A549 treated with ZK216348 at 1 μM for 4 hours (cell line): ENCODE measurements around the gene SERPIND1. TPM values are rescaled to one million over a fixed set of nuclear protein-coding genes. Genes with fewer than 3 reads are reported as not detected.

Source experiments
- total RNA-seq: library from RNA; stranded (reverse); fragments of 200-300 nt; extraction: Qiagen RNA extraction; gene quantifications from 5 replicates; pipeline ENCODE4 v1.2.3, GENCODE V29; 2022; ENCODE audit warnings: low read depth

The SERPIND1 gene
- total RNA-seq: not detected in 5 replicates

GRCh38 chr22:20773793-20774212, at the start of gene SERPIND1:
Gene SERPIND1, plus strand, starts transcription at chr22:20774113. Its CDS starts 5,200 bp downstream, at chr22:20779313.

Other genes starting within 250 kb of the SERPIND1 start
- 14.1 to 21.9 TPM (median 21.2 TPM) in 5 replicates for gene PI4KA, start 84.7 kb downstream of the SERPIND1 start, total RNA-seq
- gene SNAP29, start 84.9 kb downstream of the SERPIND1 start, total RNA-seq: 17.0 to 18.8 TPM (median 18.4 TPM) in 5 replicates
- 20.7 to 24.6 TPM (median 22.5 TPM) in 5 replicates for gene CRKL, start 143.3 kb downstream of the SERPIND1 start, total RNA-seq
- 1.9 to 5.0 TPM (median 3.7 TPM) in 5 replicates for gene AIFM3, start 193.1 kb downstream of the SERPIND1 start, total RNA-seq
- gene LZTR1, start 208.2 kb downstream of the SERPIND1 start, total RNA-seq: 9.9 to 22.7 TPM (median 19.3 TPM) in 5 replicates
- 14.4 to 28.4 TPM (median 25.2 TPM) in 5 replicates for gene THAP7, start 228.0 kb downstream of the SERPIND1 start, total RNA-seq
- gene P2RX6, start 241.1 kb downstream of the SERPIND1 start, total RNA-seq: 0.40 to 1.1 TPM (median 0.64 TPM) in 5 replicates